Memory B cell (primary cell): Measurements from ENCODE around the gene ITGA7.

Experiments
- ATAC-seq: fragments of 150-1000 bp; cut with Tn5 transposase; 2 replicates; pipeline ENCODE4 v1.10.0; 2021; ENCODE audit warnings: low read depth, mild to moderate bottlenecking, moderate library complexity
- DNase-seq, 2 donors: peaks; one replicate each; pipeline ENCODE4 v3.0.0; 2022; ENCODE audit warnings: low spot score in 2 of 2
- H3K27ac Mint-ChIP-seq: one replicate; pipeline ENCODE4 v1.8.0; 2022; ENCODE audit warnings: mild to moderate bottlenecking, moderate library complexity, mixed read lengths
- H3K27me3 Mint-ChIP-seq: one replicate; pipeline ENCODE4 v1.8.0; 2022; ENCODE audit warnings: mixed read lengths
- H3K36me3 Mint-ChIP-seq: one replicate; pipeline ENCODE4 v1.8.0; 2022; ENCODE audit warnings: mild to moderate bottlenecking, mixed read lengths
- H3K4me1 Mint-ChIP-seq: one replicate; pipeline ENCODE4 v1.8.0; 2022; ENCODE audit warnings: mixed read lengths
- H3K4me3 Mint-ChIP-seq: one replicate; pipeline ENCODE4 v1.8.0; 2022; ENCODE audit warnings: mild to moderate bottlenecking, moderate library complexity, mixed read lengths
- H3K9me3 Mint-ChIP-seq: one replicate; pipeline ENCODE4 v1.8.0; 2022; ENCODE audit warnings: mixed read lengths

The ITGA7 gene

DNA sequence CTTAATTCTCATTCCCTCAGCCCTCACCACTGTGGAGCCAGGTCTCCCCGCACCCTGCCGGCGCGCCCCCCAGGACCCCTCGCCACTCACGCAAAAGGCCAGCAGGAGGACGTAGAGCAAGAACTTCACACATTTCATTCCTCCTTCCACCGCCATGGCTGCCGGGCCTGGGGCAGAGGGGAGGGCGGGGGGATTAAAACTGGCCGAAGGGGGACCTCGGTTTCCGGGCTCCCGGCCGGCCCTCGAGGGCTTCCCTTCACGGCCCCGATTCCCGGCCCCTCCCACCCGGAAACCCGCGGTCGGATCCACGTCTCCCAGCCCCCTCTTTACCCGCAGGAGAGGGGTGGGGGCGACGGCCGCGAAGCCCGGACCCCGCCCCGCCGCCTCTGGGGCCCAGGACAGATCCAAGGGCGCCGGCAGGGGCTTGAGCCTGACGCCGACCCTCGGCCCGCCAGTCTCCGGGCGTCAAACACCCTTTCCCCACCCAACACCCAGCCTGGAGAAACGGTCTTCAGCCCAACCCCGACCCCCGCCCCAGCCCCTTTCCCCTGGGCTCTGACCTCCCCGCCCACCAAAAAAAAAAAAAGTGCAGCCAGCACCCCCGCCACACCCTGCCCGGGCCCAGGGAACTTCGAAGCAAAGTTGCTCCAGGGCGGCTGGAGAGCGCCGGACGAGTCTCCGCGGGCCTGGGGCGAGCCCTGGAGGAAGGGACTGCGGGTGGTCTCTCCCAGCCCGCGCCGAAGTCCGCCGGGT lies 20.7 kb upstream of the ITGA7 start:
- Mint-ChIP-seq H3K9me3 (no peaks in the 10 kb centered on the region), H3K27me3 (no peaks in the 10 kb centered on the region), H3K36me3 (no peaks in the 10 kb centered on the region), H3K27ac (peak overlapping the region; percentile 88), H3K4me1 (peaks cover 29% of the 10 kb centered on the region), H3K4me3 (peak overlapping the region; percentile 91)
- ATAC-seq (peak; percentile 14), DNase-seq (no peak)

DNA sequence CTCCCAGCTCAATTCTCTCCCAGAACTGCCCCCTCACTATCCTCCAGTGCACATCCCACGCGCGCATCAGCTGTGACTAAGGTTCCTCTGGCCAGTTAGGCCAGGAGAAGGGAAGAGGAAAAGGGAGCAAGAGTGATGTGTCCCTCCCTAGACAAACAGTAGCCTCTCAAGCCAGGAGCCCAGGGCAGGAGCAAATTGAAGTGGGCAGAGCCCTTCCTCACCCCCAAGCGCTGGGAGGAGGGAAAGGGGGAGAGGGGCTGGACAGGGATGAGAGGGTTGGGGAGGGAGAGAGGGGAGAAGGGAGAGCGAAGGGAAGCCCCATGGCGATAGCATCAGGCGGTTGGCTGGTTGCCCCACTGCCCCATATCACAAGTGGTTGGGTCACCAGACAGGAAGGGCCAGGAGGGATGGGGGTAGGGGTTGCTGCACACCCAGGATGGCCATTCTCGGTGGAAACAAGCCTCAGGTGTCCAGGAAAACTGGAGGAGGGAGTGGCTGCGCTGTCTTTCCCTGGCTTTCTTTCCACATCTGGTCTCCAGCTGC lies 20.0 kb upstream of the ITGA7 start:
- Mint-ChIP-seq H3K4me3 (peak overlapping the region; percentile 91), H3K9me3 (no peaks in the 10 kb centered on the region), H3K27ac (peak overlapping the region; percentile 88), H3K27me3 (no peaks in the 10 kb centered on the region), H3K36me3 (no peaks in the 10 kb centered on the region), H3K4me1 (peaks cover 29% of the 10 kb centered on the region)
- DNase-seq: no peak
- no peak for ATAC-seq

DNA sequence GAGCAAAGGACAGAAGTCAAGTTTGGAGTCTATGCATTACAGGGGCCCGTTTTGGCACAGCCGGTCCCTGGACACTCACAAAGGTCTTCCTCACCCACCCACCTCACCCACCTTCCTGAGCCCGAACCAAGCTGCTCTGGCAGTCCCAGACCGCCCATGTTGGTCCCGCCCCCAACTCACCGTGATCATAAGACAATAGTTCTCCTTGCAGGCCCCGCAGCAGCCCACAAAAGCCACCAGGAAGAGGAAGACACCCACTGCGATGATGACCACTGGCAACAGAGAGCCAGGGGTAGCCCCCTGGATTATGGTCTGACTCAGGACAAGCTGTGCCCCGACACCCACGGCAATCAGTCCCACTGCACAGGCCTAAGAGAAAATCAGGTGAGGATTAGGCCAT lies 19.3 kb upstream of the ITGA7 start:
- no peaks in the 10 kb centered on the region for H3K9me3 Mint-ChIP-seq
- H3K4me3 Mint-ChIP-seq: peak overlapping the region; percentile 91
- ATAC-seq (no peak), DNase-seq (no peak)
- H3K27ac Mint-ChIP-seq: peak overlapping the region; percentile 88
- H3K27me3 Mint-ChIP-seq: no peaks in the 10 kb centered on the region
- H3K4me1 Mint-ChIP-seq: peaks cover 29% of the 10 kb centered on the region
- no peaks in the 10 kb centered on the region for H3K36me3 Mint-ChIP-seq

DNA sequence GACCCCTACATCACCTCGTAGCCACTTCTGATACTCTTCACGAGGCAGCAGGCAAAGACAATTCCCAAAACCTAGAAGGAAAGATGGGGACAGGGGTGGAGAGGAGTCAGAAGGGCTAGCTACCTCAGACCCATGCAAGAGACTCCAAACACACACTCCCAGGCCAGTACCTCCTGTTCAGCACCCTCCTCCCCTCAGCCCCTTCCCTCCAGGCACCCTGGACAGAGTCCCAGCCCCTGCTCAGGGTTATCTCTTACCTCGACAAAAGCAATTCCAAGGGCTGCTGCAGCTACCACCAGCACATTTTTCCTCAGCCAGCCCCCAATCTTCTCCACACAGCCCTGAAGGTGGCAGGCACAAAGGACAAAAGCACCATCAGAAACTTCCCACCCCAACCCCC lies 17.9 kb upstream of the ITGA7 start:
- Mint-ChIP-seq H3K4me3 (no peak overlapping the region), H3K36me3 (no peaks in the 10 kb centered on the region), H3K27ac (no peak overlapping the region), H3K4me1 (peaks cover 29% of the 10 kb centered on the region), H3K9me3 (no peaks in the 10 kb centered on the region), H3K27me3 (no peaks in the 10 kb centered on the region)
- ATAC-seq (no peak), DNase-seq (no peak)

DNA sequence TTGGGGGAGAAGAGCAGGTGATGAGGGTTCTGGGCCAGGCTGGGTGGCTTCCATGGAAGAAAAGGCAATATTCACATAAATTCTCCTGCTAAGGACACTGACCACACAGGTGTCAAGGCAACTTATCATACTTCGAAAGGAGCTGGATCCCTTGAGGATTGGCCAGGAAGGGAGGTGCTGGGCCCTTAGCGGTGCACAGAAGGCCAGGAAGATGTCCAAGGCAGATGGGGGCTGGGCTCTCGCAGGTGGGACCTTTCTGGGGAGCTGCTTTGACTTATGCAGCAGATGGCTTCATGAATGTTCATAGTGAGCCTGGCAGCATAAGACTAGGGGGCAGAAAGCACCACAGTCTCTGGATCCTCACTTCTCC lies 17.2 kb upstream of the ITGA7 start:
- Mint-ChIP-seq H3K27ac (no peak overlapping the region), H3K4me1 (peaks cover 22% of the 10 kb centered on the region), H3K36me3 (no peaks in the 10 kb centered on the region), H3K27me3 (no peaks in the 10 kb centered on the region), H3K4me3 (no peak overlapping the region), H3K9me3 (no peaks in the 10 kb centered on the region)
- DNase-seq (no peak), ATAC-seq (no peak)

DNA sequence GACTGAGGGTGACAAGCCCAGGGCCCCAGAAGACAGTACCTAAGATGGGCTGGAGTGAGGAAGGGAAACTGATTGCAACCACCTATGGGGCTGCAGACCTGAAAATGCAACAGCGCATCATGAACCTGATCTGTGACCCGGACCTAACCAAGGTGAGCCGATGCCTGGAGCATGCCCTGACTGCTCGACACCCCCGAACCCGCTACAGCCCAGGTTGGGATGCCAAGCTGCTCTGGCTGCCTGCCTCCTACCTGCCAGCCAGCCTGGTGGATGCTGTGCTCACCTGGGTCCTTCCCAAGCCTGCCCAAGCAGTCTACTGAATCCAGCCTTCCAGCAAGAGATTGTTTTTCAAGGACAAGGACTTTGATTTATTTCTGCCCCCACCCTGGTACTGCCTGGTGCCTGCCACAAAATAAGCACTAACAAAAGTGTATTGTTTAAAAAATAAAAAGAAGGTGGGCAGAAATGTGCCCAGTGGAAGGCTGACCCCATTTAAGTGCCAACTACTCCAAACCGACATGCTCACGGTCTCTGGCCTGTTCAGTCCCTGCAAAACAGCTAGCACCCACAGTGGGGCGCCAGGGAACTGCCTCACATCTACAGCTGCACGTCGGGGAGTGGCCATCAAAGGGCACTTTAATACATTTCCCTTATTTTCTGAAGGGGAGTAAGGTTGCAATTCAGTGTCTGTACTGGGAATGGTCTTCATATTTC lies 16.7 kb upstream of the ITGA7 start:
- H3K27ac Mint-ChIP-seq: no peak overlapping the region
- H3K27me3 Mint-ChIP-seq: no peaks in the 10 kb centered on the region
- ATAC-seq (peak; percentile 69), DNase-seq (peak; percentile 50 to 61)
- H3K9me3 Mint-ChIP-seq: no peaks in the 10 kb centered on the region
- H3K4me1 Mint-ChIP-seq: peaks cover 18% of the 10 kb centered on the region
- no peak overlapping the region for H3K4me3 Mint-ChIP-seq
- H3K36me3 Mint-ChIP-seq: no peaks in the 10 kb centered on the region

DNA sequence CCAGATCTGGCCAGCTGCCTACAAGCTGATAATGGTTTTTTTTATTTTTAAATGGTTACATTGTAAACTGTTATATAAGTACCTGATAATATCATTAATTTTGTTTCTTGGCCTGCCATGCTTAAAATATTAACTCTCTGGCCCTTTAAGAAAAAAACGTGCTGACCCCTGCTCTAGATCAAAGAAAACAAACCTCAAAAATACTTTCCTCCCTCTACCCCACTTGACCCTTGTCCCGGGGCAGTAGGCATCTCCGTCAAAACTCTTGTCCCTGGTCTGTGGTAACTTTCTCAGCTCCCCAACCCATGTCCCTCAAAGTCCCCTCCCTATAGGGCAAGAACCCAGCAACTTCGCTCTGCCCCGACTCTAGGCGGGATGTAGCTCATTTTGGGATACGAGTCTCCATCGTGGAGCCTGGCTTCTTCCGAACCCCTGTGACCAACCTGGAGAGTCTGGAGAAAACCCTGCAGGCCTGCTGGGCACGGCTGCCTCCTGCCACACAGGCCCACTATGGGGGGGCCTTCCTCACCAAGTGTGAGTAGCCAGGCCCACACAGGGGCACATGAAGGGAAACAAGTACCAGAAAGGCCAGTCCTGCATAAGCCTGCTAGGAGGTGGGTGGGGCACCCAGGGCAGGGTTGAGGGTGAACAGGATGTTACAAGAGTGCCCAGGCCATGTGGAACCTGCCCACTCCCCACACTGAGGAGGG lies 16.0 kb upstream of the ITGA7 start:
- Mint-ChIP-seq H3K27ac (peak overlapping the region; percentile 24), H3K4me3 (no peak overlapping the region)
- no peak for ATAC-seq

DNA sequence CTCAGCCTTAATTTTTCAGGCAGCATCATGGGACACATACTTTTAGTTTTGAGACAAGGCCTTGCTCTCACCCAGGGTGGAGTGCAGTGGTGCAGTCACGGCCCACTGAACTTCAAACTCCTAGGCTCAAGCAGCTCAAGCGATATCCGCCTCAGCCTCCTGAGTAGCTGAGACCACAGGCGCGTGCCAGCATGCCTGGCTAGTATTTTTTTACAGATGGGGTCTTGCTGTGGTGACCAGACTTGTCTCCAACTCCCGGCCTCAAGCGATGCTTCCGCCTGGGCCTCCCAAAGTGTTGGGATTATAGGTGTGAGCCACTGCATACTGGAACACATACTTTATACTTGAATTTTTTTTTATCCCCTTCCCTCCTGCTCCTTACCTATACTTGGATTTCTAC lies 15.2 kb upstream of the ITGA7 start:
- H3K4me3 Mint-ChIP-seq: no peak overlapping the region
- DNase-seq (no peak), ATAC-seq (peak; percentile 23)
- H3K9me3 Mint-ChIP-seq: no peaks in the 10 kb centered on the region
- no peaks in the 10 kb centered on the region for H3K27me3 Mint-ChIP-seq
- H3K27ac Mint-ChIP-seq: peak overlapping the region; percentile 24
- no peaks in the 10 kb centered on the region for H3K36me3 Mint-ChIP-seq
- peaks cover 26% of the 10 kb centered on the region for H3K4me1 Mint-ChIP-seq

More for the DNA sequence above, 16.0 kb upstream of the ITGA7 start:
- no peaks in the 10 kb centered on the region for H3K27me3 Mint-ChIP-seq
- no peak for DNase-seq
- H3K36me3 Mint-ChIP-seq: no peaks in the 10 kb centered on the region
- H3K4me1 Mint-ChIP-seq: peaks cover 19% of the 10 kb centered on the region
- no peaks in the 10 kb centered on the region for H3K9me3 Mint-ChIP-seq

DNA sequence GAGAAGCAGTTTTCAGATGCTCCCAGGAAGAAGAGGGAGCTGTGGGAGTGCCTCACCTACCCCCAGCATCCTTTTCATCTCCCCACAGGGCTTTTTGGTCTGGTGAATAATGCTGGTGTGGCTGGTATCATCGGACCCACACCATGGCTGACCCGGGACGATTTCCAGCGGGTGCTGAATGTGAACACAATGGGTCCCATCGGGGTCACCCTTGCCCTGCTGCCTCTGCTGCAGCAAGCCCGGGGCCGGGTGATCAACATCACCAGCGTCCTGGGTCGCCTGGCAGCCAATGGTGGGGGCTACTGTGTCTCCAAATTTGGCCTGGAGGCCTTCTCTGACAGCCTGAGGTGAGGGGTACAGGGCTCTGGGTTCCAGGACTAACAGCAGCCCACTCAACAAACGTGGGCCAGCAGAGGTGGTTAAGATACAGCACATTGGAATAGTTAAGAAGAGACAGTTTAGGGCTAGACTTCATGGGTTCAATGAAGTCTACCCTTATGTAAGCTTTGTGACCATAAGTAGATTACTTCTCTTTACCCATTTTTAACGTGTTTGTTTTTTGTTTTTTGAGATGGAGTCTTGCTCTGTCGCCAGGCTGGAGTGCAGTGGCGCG lies 14.0 kb upstream of the ITGA7 start:
- DNase-seq: no peak
- H3K4me3 Mint-ChIP-seq: no peak overlapping the region
- H3K4me1 Mint-ChIP-seq: peaks cover 28% of the 10 kb centered on the region
- H3K9me3 Mint-ChIP-seq: no peaks in the 10 kb centered on the region
- no peak for ATAC-seq
- H3K27ac Mint-ChIP-seq: no peak overlapping the region
- H3K27me3 Mint-ChIP-seq: no peaks in the 10 kb centered on the region
- no peaks in the 10 kb centered on the region for H3K36me3 Mint-ChIP-seq

DNA sequence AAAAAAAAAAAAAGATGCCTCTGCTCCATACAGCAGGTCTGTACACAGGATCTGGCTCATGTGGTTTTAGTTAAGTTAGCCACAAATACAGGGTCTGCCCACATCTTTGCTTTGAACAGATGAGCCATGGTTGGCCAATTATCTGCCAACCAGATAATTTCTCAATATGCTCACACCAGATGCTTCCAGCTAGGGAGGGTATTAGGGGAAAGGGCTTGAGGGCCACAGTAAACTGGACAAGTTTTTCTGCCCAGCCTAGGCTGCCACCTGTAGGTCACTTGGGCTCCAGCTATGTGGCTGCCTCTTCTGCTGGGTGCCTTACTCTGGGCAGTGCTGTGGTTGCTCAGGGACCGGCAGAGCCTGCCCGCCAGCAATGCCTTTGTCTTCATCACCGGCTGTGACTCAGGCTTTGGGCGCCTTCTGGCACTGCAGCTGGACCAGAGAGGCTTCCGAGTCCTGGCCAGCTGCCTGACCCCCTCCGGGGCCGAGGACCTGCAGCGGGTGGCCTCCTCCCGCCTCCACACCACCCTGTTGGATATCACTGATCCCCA lies 13.3 kb upstream of the ITGA7 start:
- H3K27ac Mint-ChIP-seq: no peak overlapping the region
- H3K36me3 Mint-ChIP-seq: no peaks in the 10 kb centered on the region
- H3K9me3 Mint-ChIP-seq: no peaks in the 10 kb centered on the region
- peaks cover 28% of the 10 kb centered on the region for H3K4me1 Mint-ChIP-seq
- no peak overlapping the region for H3K4me3 Mint-ChIP-seq
- H3K27me3 Mint-ChIP-seq: no peaks in the 10 kb centered on the region
- ATAC-seq: no peak
- no peak for DNase-seq

DNA sequence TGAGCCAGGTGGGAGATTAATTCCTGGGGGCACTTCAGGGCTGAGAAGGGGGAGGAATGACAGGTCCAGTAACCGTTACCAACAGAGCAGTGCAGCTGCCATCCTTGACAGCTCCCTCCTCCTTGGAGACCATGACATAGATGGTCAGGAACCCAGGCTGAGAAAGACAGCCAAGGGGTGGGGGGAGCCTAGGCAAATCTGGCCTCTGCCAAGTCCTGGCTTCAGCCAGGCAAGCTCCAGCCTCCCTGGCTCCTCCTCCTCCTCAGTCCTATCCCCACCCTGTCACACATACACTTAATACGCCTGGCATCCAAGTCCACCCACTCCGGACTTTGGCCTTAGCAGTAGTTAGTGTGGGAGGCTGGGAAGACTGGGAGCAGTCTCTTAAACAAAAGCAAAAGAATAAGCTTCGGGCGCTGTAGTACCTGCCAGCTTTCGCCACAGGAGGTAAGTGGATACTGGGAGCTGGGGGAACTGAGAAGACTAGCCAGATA lies 12.4 kb upstream of the ITGA7 start, which contains the start of gene RDH5:
RDH5 (plus strand) TSS at position 323 of the 494 bp plus-strand sequence. CDS start 792 bp downstream, outside the sequence.
- no peaks in the 10 kb centered on the region for H3K36me3 Mint-ChIP-seq

DNA sequence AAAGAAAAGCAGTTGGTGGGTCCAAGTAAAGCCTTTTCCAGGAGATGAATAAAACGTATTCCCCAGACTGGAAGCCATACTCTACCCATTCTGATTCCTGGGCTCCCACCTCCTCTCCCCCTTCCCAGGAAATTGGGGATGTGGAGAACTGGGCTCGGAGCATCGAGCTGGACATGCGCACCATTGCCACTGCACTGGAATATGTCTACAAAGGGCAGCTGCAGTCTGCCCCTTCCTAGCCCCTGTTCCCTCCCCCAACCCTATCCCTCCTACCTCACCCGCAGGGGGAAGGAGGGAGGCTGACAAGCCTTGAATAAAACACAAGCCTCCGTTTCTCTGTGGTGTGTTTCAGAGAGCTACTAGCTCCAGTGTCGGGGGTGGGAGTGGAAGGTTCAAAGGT lies 11.7 kb upstream of the ITGA7 start:
- Mint-ChIP-seq H3K9me3 (no peaks in the 10 kb centered on the region), H3K27me3 (no peaks in the 10 kb centered on the region), H3K4me1 (peaks cover 32% of the 10 kb centered on the region), H3K36me3 (no peaks in the 10 kb centered on the region), H3K27ac (no peak overlapping the region), H3K4me3 (no peak overlapping the region)
- no peak for ATAC-seq
- DNase-seq: no peak

More for the DNA sequence above, 12.4 kb upstream of the ITGA7 start, which contains the start of gene RDH5:
- H3K9me3 Mint-ChIP-seq: no peaks in the 10 kb centered on the region
- ATAC-seq: no peak
- H3K4me1 Mint-ChIP-seq: peaks cover 35% of the 10 kb centered on the region
- no peaks in the 10 kb centered on the region for H3K27me3 Mint-ChIP-seq
- H3K4me3 Mint-ChIP-seq: no peak within 1 kb of the TSS
- DNase-seq: no peak
- H3K27ac Mint-ChIP-seq: no peak within 1 kb of the TSS

DNA sequence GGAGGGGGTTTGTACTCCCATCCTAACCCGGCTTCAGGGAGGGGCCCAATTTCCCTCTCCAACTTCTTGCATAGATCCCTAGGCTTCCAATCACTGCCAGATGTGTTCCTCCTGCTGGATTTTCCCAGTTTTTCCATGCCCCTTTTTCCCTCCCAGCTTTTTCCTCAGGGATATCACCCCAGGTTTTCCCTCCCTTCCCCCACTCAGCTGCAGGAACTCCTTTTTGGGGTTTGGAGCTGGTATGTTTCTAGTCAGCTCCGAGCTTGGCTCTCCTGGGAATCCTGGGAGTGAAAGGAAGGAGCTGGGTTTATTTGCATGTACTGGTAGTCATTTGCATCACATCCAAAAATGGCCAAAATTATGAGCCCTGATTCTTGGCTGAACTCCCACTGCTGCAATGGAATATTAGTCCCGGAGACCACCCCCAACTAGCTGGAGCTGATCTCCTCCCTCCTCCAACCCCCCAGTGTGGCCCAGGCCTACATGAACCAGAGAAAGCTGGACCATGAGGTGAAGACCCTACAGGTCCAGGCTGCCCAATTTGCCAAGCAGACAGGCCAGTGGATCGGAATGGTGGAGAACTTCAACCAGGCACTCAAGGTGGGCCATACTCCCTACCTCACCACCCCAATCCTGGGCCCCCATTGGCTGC lies 11.0 kb upstream of the ITGA7 start:
- no peak for ATAC-seq
- H3K4me3 Mint-ChIP-seq: no peak overlapping the region
- H3K27me3 Mint-ChIP-seq: no peaks in the 10 kb centered on the region
- no peak overlapping the region for H3K27ac Mint-ChIP-seq
- H3K36me3 Mint-ChIP-seq: no peaks in the 10 kb centered on the region
- H3K4me1 Mint-ChIP-seq: peaks cover 30% of the 10 kb centered on the region
- DNase-seq: no peak
- no peaks in the 10 kb centered on the region for H3K9me3 Mint-ChIP-seq
